Liver (tissue), 3 donors: ENCODE measurements around the gene SH2D2A.

Experiments
- EGR1 ChIP-seq, 2 donors: IDR thresholded peaks; 2 replicates each; pipeline ENCODE4 v1.6.1; 2016 to 2018; ENCODE audit warnings: antibody characterized with exemption in 2 of 2, low read depth in 2 of 2
- GABPA ChIP-seq, 2 donors: IDR thresholded peaks in 1 of 2; conservative IDR thresholded peaks in 1 of 2; 2 replicates each; pipeline ENCODE4 v1.6.1; 2016; ENCODE audit warnings: antibody characterized with exemption in 2 of 2, mild to moderate bottlenecking in 1 of 2, moderate library complexity in 1 of 2
- TAF1 ChIP-seq: conservative IDR thresholded peaks from 2 replicates; pipeline ENCODE4 v1.6.1; 2016; ENCODE audit warnings: antibody characterized with exemption, mild to moderate bottlenecking
- TF ChIP-seq, protein P1 (sequence below): fragments of 150-350 bp; IDR thresholded peaks from 2 replicates; pipeline ENCODE4 v1.5.1; 2017; ENCODE audit warnings: improper control_type of control experiment, low read depth, low read length; ENCODE audit not compliant: missing input control
- donor health status: healthy.
- donor health status: healthy.

DNA sequence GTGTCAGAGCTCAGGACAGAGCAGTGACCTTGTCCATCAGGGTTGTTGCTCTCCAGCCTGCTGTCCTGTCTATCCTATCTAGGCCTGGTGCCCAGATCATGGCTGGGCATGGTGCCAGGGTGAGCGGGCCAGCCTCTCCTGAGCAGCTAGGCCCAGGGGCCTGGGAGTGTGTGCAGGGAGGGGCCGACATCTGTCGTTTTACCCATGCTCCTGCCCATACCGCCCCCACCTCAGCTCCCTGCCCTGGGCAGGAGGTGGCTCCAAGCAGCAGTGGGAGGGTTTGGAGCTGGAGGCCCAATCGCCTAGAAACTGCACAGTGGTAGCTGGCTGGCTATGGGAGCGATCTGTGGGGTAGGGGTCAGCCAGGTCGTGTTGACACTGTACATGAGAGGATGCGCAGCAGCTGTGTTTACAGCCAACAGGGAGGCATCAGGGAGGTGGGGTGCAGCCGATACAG is 35.8 kb upstream of the SH2D2A start:
- TF ChIP-seq, protein P1, sequence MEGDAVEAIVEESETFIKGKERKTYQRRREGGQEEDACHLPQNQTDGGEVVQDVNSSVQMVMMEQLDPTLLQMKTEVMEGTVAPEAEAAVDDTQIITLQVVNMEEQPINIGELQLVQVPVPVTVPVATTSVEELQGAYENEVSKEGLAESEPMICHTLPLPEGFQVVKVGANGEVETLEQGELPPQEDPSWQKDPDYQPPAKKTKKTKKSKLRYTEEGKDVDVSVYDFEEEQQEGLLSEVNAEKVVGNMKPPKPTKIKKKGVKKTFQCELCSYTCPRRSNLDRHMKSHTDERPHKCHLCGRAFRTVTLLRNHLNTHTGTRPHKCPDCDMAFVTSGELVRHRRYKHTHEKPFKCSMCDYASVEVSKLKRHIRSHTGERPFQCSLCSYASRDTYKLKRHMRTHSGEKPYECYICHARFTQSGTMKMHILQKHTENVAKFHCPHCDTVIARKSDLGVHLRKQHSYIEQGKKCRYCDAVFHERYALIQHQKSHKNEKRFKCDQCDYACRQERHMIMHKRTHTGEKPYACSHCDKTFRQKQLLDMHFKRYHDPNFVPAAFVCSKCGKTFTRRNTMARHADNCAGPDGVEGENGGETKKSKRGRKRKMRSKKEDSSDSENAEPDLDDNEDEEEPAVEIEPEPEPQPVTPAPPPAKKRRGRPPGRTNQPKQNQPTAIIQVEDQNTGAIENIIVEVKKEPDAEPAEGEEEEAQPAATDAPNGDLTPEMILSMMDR = no peak
- TF ChIP-seq TAF1 (no peak), EGR1 (IDR thresholded peaks at IDR 0.05; ENCODE audit: low read depth in 2 of 2) (no peak), GABPA (IDR thresholded peaks at IDR 0.05 in 1 of 2, conservative IDR thresholded peaks at IDR 0.05 in 1 of 2) (no peak)
